Stimulated activated CD4-positive, alpha-beta T cell treated with anti-CD3 and anti-CD28 coated beads, Interleukin-4, amount 100 ng/mL, for 24 hours (primary cell): ENCODE results near the gene YARS1.

Experiments
- DNase-seq: peaks from one replicate; pipeline ENCODE4 v3.0.0-alpha.2; 2020

The YARS1 gene

GRCh38 chr1:32741413-32742198, 75.6 kb downstream of the YARS1 start:
- DNase-seq: no peak

- no peak for DNase-seq
Measured at GRCh38 chr1:32741059-32741412, 76.1 kb downstream of the YARS1 start.

- DNase-seq: no peak
Measured at GRCh38 chr1:32736812-32737791, 80.1 kb downstream of the YARS1 start.

- no peak for DNase-seq
Measured at GRCh38 chr1:32733582-32734321, 83.4 kb downstream of the YARS1 start.

GRCh38 chr1:32729254-32730046, 87.7 kb downstream of the YARS1 start:
- DNase-seq: no peak

GRCh38 chr1:32728413-32729077, 88.6 kb downstream of the YARS1 start:
- DNase-seq: no peak

GRCh38 chr1:32727876-32728275, 89.3 kb downstream of the YARS1 start:
- DNase-seq: no peak

GRCh38 chr1:32725615-32725982, 91.6 kb downstream of the YARS1 start:
- DNase-seq: no peak
